NB4 (cell line): ENCODE measurements around the gene TBXAS1.

Experiments used
- CTCF ChIP-seq: IDR thresholded peaks from one replicate; pipeline ENCODE4 v1.5.1; 2012; ENCODE audit warnings: low read depth, low read length
- MAX ChIP-seq: IDR thresholded peaks from 2 replicates; pipeline ENCODE4 v1.6.1; 2011; ENCODE audit warnings: low read depth, low read length
- POLR2A ChIP-seq: IDR thresholded peaks from 2 replicates; pipeline ENCODE4 v1.6.1; 2011; ENCODE audit warnings: mild to moderate bottlenecking; ENCODE audit not compliant: insufficient read length; ENCODE audit errors: extremely low read depth

- no peak for TF ChIP-seq CTCF
- TF ChIP-seq POLR2A = no peak
- TF ChIP-seq MAX = no peak
Measured at GRCh38 chr7:140062118-140062527, 233.1 kb downstream of the TBXAS1 start.
